HepG2 (cell line): ENCODE results near the gene MIEF2.

Source experiments
- ATF4 ChIP-seq, 2 experiments: fragments of 450-650 bp in 1 of 2; sonication (generic) in 1 of 2; formaldehyde crosslinking; IDR thresholded peaks; 2 replicates each; pipeline versions ENCODE4 v1.5.0 to v1.8.0; 2020 to 2022; ENCODE audit warnings: mild to moderate bottlenecking in 1 of 2, missing genetic modification reagents in 1 of 2
- CTCF ChIP-seq: sonication (generic); formaldehyde crosslinking; IDR thresholded peaks from 2 replicates; pipeline ENCODE4 v1.5.0; 2020; ENCODE audit warnings: mild to moderate bottlenecking, missing genetic modification reagents, moderate library complexity
- GPN1 ChIP-seq: sonication (generic); formaldehyde crosslinking; IDR thresholded peaks from 2 replicates; pipeline ENCODE4 v1.5.1; 2020; ENCODE audit warnings: missing genetic modification reagents, borderline replicate concordance
- KDM5A ChIP-seq: fragments of 200-600 bp; sonication (generic); IDR thresholded peaks from 2 replicates; pipeline ENCODE4 v1.7.0; 2018; ENCODE audit warnings: antibody characterized with exemption, mild to moderate bottlenecking, low read length, borderline replicate concordance
- NCOA1 ChIP-seq: sonication (generic); formaldehyde crosslinking; IDR thresholded peaks from 2 replicates; pipeline ENCODE4 v1.9.0; 2021; ENCODE audit warnings: missing genetic modification reagents
- NR2C2 ChIP-seq: sonication (generic); formaldehyde crosslinking; IDR thresholded peaks from 2 replicates; pipeline ENCODE4 v1.4.0; 2020; ENCODE audit warnings: missing genetic modification reagents, mild to moderate bottlenecking, moderate library complexity, borderline replicate concordance
- PATZ1 ChIP-seq: sonication (generic); formaldehyde crosslinking; IDR thresholded peaks from 2 replicates; pipeline ENCODE4 v1.4.0; 2020; ENCODE audit warnings: missing genetic modification reagents
- POLR2AphosphoS5 ChIP-seq: IDR thresholded peaks from 2 replicates; pipeline ENCODE4 v1.6.1; 2012; ENCODE audit warnings: low read depth, low read length
- RBAK ChIP-seq: sonication (generic); formaldehyde crosslinking; IDR thresholded peaks from 2 replicates; pipeline ENCODE4 v1.5.1; 2020; ENCODE audit warnings: mild to moderate bottlenecking, missing genetic modification reagents
- ZNF24 ChIP-seq: fragments of 450-650 bp; IDR thresholded peaks from 2 replicates; pipeline ENCODE4 v1.6.1; 2017; ENCODE audit warnings: antibody characterized with exemption, mild to moderate bottlenecking

GRCh38 chr17:18251204-18251603 is 9.3 kb upstream of the MIEF2 start:
- TF ChIP-seq GPN1 (CRISPR knock-in tag) (no peak), RBAK (CRISPR knock-in tag) (no peak), ATF4 (CRISPR knock-in tag; IDR thresholded peaks at IDR 0.05) (no peak), CTCF (CRISPR knock-in tag) (no peak), POLR2AphosphoS5 (no peak), ZNF24 (no peak), PATZ1 (no peak), NR2C2 (CRISPR knock-in tag) (no peak), NCOA1 (CRISPR knock-in tag) (no peak), KDM5A (no peak)
